Endothelial cell of umbilical vein (primary cell): ENCODE data around the gene CD300LF. TPM values are rescaled to one million over a fixed set of nuclear protein-coding genes. Genes with fewer than 3 reads are reported as not detected.

Experiments
- Bru-seq: library from RNA; stranded (reverse); fragments of 400-500 nt; gene quantifications from one replicate; lab custom pipeline; 2021; lab: Mats Ljungman, UMichigan
- BruChase-seq, 2 experiments: library from RNA; stranded (reverse); fragments of 400-500 nt; gene quantifications; one replicate each; lab custom pipeline; 2021; lab: Mats Ljungman, UMichigan
- BruUV-seq: library from RNA; stranded (reverse); fragments of 400-500 nt; replicated peaks from 2 replicates; lab custom pipeline; 2021; lab: Mats Ljungman, UMichigan
- CTCF ChIA-PET: fragments of 300-600, 350-600 bp; sonication (Branson Sonifier 250); formaldehyde crosslinking; loops from one replicate; lab custom pipeline; 2021; ENCODE audit warnings: antibody characterized with exemption, inconsistent platforms; lab: Charles Lee
- POLR2A ChIA-PET: fragments of 300-600, 350-600 bp; sonication (Branson Sonifier 250); formaldehyde crosslinking; loops from one replicate; lab custom pipeline; 2021; ENCODE audit warnings: antibody characterized with exemption, inconsistent platforms; lab: Charles Lee
- DNase-seq: peaks from one replicate; pipeline ENCODE4 v3.0.0-alpha.2; 2011; ENCODE audit warnings: low read depth, low spot score
- FAIRE-seq: peaks from 2 replicates; lab custom pipeline; 2011; peaks lifted over from hg19 to GRCh38; lab: Jason Lieb, UNC
- H2AFZ ChIP-seq: 2 replicates; pipeline ENCODE4 v1.6.0; 2012; ENCODE audit warnings: low read depth, low read length, control low read depth, inconsistent platforms
- H3K27ac ChIP-seq: 2 replicates; pipeline ENCODE4 v1.5.1; 2011; ENCODE audit warnings: low read depth, mild to moderate bottlenecking, control low read depth, low read length, moderate library complexity; ENCODE audit not compliant: insufficient read depth
- H3K27me3 ChIP-seq, 2 experiments: 2 replicates each; pipeline versions ENCODE4 v1.6.0 to v1.6.1; 2011; ENCODE audit warnings: low read length in 2 of 2, mixed read lengths in 1 of 2; ENCODE audit not compliant: control insufficient read depth in 2 of 2, insufficient read depth in 2 of 2
- H3K36me3 ChIP-seq, 2 experiments: 2 replicates in 1 of 2; 3 replicates in 1 of 2; pipeline ENCODE4 v1.5.1; 2011; ENCODE audit warnings: low read length in 2 of 2, mild to moderate bottlenecking in 1 of 2, moderate library complexity in 1 of 2; ENCODE audit not compliant: control insufficient read depth in 2 of 2, insufficient read depth in 2 of 2; ENCODE audit errors: extremely low read depth in 1 of 2
- H3K4me1 ChIP-seq: 3 replicates; pipeline ENCODE4 v1.5.1; 2011; ENCODE audit warnings: mild to moderate bottlenecking, low read length; ENCODE audit not compliant: control insufficient read depth, insufficient read depth; ENCODE audit errors: extremely low read depth
- H3K4me2 ChIP-seq: 2 replicates; pipeline ENCODE4 v1.6.1; 2011; ENCODE audit warnings: low read length, control low read depth, mixed read lengths; ENCODE audit not compliant: insufficient read depth
- H3K4me3 ChIP-seq, 3 experiments: fragments of 200-600 bp in 1 of 3; sonication (generic), shearing (Covaris generic) in 1 of 3; replicated peaks in 1 of 3; 2 replicates each; pipeline ENCODE4 v1.5.1; 2011 to 2016; ENCODE audit warnings: control low read depth in 3 of 3, low read length in 3 of 3, mild to moderate bottlenecking in 2 of 3, inconsistent platforms in 1 of 3, low read depth in 1 of 3, moderate library complexity in 1 of 3; ENCODE audit not compliant: insufficient read depth in 1 of 3
- H3K79me2 ChIP-seq: 2 replicates; pipeline ENCODE4 v1.6.0; 2012; ENCODE audit warnings: low read length, inconsistent platforms; ENCODE audit not compliant: control insufficient read depth, insufficient read depth
- H3K9ac ChIP-seq: replicated peaks from 2 replicates; pipeline ENCODE3; 2011; ENCODE audit warnings: low read length, control low read depth; ENCODE audit not compliant: insufficient read depth; ENCODE audit errors: extremely low read depth
- H3K9me1 ChIP-seq: replicated peaks from 3 replicates; pipeline ENCODE4 v1.6.0; 2011; ENCODE audit warnings: mild to moderate bottlenecking, low read length; ENCODE audit not compliant: control insufficient read depth, insufficient read depth; ENCODE audit errors: extremely low read depth
- H3K9me3 ChIP-seq: replicated peaks from 2 replicates; pipeline ENCODE4 v1.5.1; 2012; ENCODE audit warnings: low read length, inconsistent platforms; ENCODE audit not compliant: control insufficient read depth, insufficient read depth
- H4K20me1 ChIP-seq: replicated peaks from 2 replicates; pipeline ENCODE3; 2011; ENCODE audit warnings: mild to moderate bottlenecking, low read length; ENCODE audit not compliant: control insufficient read depth, insufficient read depth; ENCODE audit errors: extremely low read depth
- CTCF ChIP-seq, 2 donors: IDR thresholded peaks; 1 replicate in 1 of 2; 2 replicates in 1 of 2; pipeline ENCODE4 v1.5.1; 2011; ENCODE audit warnings: low read length in 2 of 2, mild to moderate bottlenecking in 2 of 2, moderate library complexity in 2 of 2, control low read depth in 1 of 2, inconsistent platforms in 1 of 2, low read depth in 1 of 2; ENCODE audit not compliant: insufficient read depth in 1 of 2; ENCODE audit errors: extremely low read depth in 1 of 2
- GATA2 ChIP-seq: IDR thresholded peaks from 2 replicates; pipeline ENCODE4 v1.7.0; 2011; ENCODE audit warnings: low read depth, mild to moderate bottlenecking, moderate library complexity, mixed read lengths, low read length; ENCODE audit not compliant: insufficient read length, insufficient read depth
- JUN ChIP-seq: IDR thresholded peaks from 2 replicates; pipeline ENCODE4 v1.6.1; 2011; ENCODE audit warnings: borderline replicate concordance, low read depth; ENCODE audit not compliant: insufficient read length, insufficient read depth
- POLR2A ChIP-seq: IDR thresholded peaks from 2 replicates; pipeline ENCODE4 v1.6.1; 2012; ENCODE audit warnings: low read depth, mild to moderate bottlenecking, control low read depth, low read length
- POLR2AphosphoS5 ChIP-seq: IDR thresholded peaks from 2 replicates; pipeline ENCODE4 v1.6.1; 2012; ENCODE audit warnings: low read depth, mild to moderate bottlenecking, control low read depth, low read length, moderate library complexity; ENCODE audit not compliant: insufficient read depth
- dilution Hi-C: fragments of 300-500 bp; cut with MboI; formaldehyde crosslinking; loops from one replicate; pipeline ENCODE4 v1.15.0; 2019; ENCODE audit warnings: low sequenced_read_pairs; ENCODE audit not compliant: extremely low pct_ligation_motif_present
- intact Hi-C: fragments of 100-400 bp; cut with micrococcal nuclease; formaldehyde crosslinking; loops from one replicate; pipeline ENCODE4 v1.10.0; 2022
- long read RNA-seq: library from polyadenylated mRNA; stranded (forward); transcript quantifications from one replicate; pipeline ENCODE4 v2.0.0, GENCODE V29; 2021
- polyA minus RNA-seq, 3 experiments: library from RNA; depleted of rRNA, polyadenylated mRNA; stranded (reverse); fragments of >200 nt; gene quantifications; 1 replicate in 1 of 3; 2 replicates in 2 of 3; pipeline ENCODE4 v1.2.3, GENCODE V29; 2011
- polyA plus RNA-seq, 4 experiments: library from polyadenylated mRNA; depleted of rRNA in 3 of 4; stranded (reverse) in 3 of 4; unstranded in 1 of 4; fragments of >200 nt; gene quantifications; 2 replicates each; pipeline versions ENCODE4 v1.2.1 to v1.2.3, GENCODE V29; 2011 to 2012; ENCODE audit warnings: missing spikeins in 1 of 4
- total RNA-seq: library from RNA; stranded (reverse); gene quantifications from 2 replicates; pipeline ENCODE4 v1.2.3, GENCODE V29; 2021

CD300LF gene
- total RNA-seq, result not detected in 2 replicates
- not detected in 2 replicates for polyA plus RNA-seq
- polyA plus RNA-seq (2011; cell fraction: cytosol; rRNA removed), result not detected in 2 replicates
- polyA plus RNA-seq (2011; cell fraction: nucleus; rRNA removed), result not detected in 2 replicates
- not detected in 2 replicates for polyA plus RNA-seq (2012)
- polyA minus RNA-seq, result not detected in 2 replicates
- polyA minus RNA-seq (2011; cell fraction: cytosol; rRNA and poly(A)+ RNA removed), result not detected
- not detected in 2 replicates for polyA minus RNA-seq (2011; cell fraction: nucleus; rRNA and poly(A)+ RNA removed)
- not detected for Bru-seq, nascent RNA
- not detected for BruChase-seq, experiment 1, labeled RNA remaining after a 6-hour chase
- BruChase-seq, experiment 2, labeled RNA remaining after a 2-hour chase, result percentile 9 among the genes with signal in this experiment
- long read RNA-seq, result 0 reads

GRCh38 chr17:74712756-74713155, at the start of gene CD300LF:
CD300LF (minus strand) TSS chr17:74712923; CDS start chr17:74712866, 57 bp downstream.
- no peak for FAIRE-seq
- CTCF ChIA-PET, result no interaction called here
- H2AFZ ChIP-seq, result no peak within 1 kb of the TSS

More at GRCh38 chr17:74712756-74713155, at the start of gene CD300LF:
- intact Hi-C loops, result no loop called here
- dilution Hi-C loops, result no loop called here
- BruUV-seq, result no TSS peak
- no peak within 1 kb of the TSS for H3K4me3 ChIP-seq
- no peaks in the 10 kb centered on the region for H3K27me3 ChIP-seq
- H3K9me1 ChIP-seq, result no peaks in the 10 kb centered on the region
- no peak for TF ChIP-seq CTCF (IDR thresholded peaks at IDR 0.05; ENCODE audit: extremely low read depth in 1 of 2, insufficient read depth in 1 of 2, low read depth in 1 of 2, low read length in 2 of 2)
- no peak for TF ChIP-seq POLR2A
- TF ChIP-seq GATA2, result no peak
- TF ChIP-seq JUN, result no peak
- no peak for TF ChIP-seq POLR2AphosphoS5
- H3K9ac ChIP-seq, result no peak within 1 kb of the TSS
- no peaks in the 10 kb centered on the region for H3K79me2 ChIP-seq
- H3K4me2 ChIP-seq, result no peak within 1 kb of the TSS
- H3K27ac ChIP-seq, result no peak within 1 kb of the TSS
- H3K9me3 ChIP-seq, result no peaks in the 10 kb centered on the region
- no peaks in the 10 kb centered on the region for H4K20me1 ChIP-seq
- no peak for DNase-seq
- no peaks in the 10 kb centered on the region for H3K36me3 ChIP-seq
- H3K4me1 ChIP-seq, result no peaks in the 10 kb centered on the region
- POLR2A ChIA-PET, result no interaction called here
